GM18951 (cell line): ENCODE measurements around the gene SEC11C.

Experiments
- POLR2A ChIP-seq: IDR thresholded peaks from 4 replicates; pipeline ENCODE4 v1.6.1; 2011; ENCODE audit warnings: mild to moderate bottlenecking; ENCODE audit not compliant: insufficient read length, insufficient read depth; ENCODE audit errors: extremely low read depth
- in situ Hi-C: fragments of 300-500 bp; cut with MboI; formaldehyde crosslinking; loops from one replicate; pipeline ENCODE4 v1.12.0; 2022; ENCODE audit warnings: low sequenced_read_pairs, mixed read lengths, inconsistent platforms; ENCODE audit not compliant: unreplicated experiment

Gene SEC11C

DNA sequence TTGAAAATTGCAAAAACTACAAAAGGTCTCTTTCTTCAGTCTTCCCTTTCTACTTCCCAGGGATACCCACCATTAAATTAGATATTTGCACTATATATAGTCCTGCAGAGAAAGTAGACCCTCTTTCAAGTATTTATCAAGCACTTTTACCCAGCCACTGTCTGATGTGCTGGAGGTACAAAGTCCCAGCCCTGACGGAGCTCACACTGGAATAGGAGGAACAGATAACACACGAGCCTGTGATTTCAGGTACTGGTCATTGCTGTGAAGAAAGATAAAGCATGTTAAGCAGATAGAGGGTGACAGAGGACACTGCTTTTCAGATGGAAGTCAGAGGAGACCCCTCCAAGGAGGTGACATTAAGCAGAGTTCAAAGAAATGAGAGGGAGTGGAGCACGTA is 19.6 kb downstream of the SEC11C start:
- in situ Hi-C loops, result no loop called here
- TF ChIP-seq POLR2A, result no peak

DNA sequence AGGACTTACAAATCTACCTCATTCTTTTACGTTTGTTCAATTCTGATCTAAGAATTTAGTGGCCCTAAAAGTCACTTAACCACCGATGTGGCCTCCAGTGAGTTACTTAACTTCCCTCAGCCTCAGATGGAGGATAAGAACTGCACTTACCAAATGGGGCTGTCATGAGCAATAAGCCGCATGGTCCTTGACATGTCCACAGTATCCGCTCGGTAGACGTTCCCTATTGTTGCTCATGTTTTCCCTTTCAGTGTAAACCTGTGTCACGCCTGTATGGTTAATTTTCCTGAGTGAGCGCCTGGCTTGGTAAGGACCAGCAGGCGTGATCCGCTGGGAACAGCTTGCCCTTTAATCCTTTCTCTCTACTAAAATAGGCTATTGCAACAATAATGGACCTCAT is 20.3 kb downstream of the SEC11C start:
- no peak for TF ChIP-seq POLR2A
- in situ Hi-C loops, result no loop called here

DNA sequence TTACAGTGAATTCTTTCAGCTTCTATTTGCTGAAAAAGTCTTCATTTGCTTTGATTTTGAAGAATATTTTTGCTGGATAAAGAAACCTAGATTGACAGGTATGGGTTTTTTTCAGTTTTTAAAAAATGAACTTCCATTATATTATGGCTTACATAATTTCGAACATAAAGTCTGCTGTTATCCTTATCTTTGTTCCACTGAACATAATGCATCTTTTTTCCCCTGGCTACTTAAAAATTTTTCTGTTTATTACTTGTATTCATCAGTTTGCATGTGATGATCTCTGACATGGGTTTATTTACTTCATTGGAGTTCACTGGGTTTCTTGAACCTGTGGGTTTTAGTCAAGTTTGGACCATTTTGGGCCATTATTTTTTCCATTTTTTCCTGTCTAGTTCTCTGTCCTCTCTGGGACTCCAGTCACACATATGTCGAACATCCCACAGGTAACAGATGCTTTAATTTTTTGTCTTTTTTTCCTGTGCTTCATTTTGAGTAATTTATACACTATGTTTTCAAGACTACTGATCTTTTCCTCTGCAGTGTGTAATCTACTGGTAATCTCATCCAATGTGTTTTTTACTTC is 33.1 kb downstream of the SEC11C start:
- TF ChIP-seq POLR2A, result no peak
- in situ Hi-C loops, result no loop called here

DNA sequence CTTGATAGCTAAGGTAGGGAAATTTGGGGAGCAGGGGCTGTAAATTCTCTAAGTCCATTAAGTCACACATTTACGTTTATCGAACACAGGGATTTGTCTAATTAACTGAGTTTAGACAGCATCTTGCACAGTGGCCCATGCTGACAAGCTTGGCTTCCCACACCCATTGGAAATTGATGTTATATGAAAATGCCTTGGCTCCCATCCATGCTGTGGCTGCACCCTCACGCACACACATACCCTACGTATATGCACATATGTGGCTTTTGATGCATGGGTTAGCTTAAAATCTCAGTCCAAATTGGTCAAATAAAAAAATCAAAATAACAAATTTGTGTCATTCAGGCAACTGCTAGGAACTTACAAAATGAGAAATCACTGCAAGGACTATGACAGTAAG is 37.8 kb downstream of the SEC11C start:
- no peak for TF ChIP-seq POLR2A
- in situ Hi-C loops, result no loop called here

DNA sequence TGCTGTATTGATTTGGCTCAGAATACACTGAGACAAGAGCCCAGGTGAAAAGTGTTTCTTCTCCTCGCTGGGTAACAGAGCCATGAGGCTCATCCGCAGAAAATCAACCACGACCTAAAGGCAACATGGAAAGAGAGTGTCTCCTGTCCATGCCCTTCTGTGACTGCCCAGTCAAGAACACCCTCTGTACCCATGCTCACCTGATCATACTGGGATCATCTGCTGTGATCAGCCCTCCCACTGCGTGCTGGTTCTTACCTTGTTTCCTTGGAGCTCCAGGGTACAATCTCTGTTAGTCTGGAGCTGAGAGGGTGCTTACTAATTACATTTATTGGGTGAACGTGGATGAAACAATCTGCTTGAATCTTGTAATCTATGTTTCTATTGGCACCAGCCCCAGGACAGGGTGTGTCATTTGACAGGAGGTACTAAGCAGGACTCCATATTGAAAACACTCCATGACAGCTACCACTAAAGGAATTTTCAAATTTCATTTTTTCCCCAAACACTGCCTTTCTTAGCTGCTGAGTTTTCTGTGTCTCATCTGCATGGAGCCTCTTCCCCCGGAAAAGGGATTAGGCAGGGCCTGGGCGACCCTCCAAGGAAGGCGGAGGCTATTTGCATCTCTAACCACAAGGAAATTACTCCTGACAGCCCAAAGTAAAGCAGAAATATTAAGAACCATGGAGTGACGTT is 40.6 kb downstream of the SEC11C start:
- no peak for TF ChIP-seq POLR2A
- in situ Hi-C loops, result no loop called here

DNA sequence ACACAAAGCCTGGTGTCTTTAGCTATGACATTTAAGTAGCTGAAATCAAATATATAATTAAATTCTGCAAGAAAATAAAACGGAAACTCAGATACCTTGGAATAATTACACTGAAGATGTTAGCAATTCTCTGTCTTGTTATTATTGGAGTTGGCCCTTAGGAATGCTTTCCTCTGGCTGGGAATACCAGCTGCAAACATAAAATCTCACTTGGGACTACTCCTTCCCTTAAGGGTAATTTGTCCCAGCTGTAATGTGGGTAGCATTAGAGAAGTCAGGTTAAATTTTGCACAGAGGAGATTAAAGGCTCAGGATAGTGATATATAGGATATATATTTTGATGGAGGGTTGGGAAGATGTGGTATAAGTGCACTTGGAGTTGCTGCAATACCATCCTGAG is 43.0 kb downstream of the SEC11C start:
- TF ChIP-seq POLR2A, result no peak
- in situ Hi-C loops, result no loop called here

DNA sequence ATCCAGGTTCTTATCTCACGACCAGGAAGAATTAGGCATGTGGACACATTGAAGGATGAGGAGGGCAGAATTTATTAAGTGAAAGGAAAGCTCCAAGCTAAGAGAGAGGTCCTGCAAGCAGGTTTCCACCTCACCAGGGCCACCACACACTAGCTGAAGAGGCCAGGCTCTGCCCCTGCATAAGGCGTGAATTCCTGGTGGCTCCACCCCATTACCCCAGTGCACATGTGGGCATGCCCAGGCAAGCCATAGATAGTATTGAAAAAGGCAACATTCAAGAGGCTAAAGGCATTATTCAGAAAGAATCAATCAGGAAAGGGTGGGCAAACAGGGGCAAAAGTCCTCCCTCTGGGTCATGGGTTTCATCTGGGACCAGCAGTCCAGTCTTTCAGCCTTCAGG is 49.3 kb downstream of the SEC11C start:
- in situ Hi-C loops, result no loop called here
- TF ChIP-seq POLR2A, result no peak

DNA sequence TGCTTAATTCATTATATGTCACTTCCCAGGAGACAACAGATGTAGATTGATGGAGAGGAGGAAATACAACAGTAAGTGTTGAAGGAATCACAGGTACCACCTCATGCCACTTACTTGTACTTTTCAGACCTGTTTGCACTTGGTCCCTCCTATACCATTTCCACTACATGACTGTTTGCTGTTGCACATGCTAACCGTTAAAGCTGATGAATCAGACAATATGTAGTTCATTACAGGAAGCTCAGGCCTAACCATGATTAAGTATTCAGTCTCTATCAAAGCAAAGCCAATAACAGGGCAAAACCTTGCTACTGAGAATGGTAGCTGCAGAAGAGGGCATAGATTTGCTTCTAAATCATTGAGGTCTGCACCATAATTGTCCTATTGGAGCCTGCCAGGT is 50.1 kb downstream of the SEC11C start:
- in situ Hi-C loops, result no loop called here
- no peak for TF ChIP-seq POLR2A

DNA sequence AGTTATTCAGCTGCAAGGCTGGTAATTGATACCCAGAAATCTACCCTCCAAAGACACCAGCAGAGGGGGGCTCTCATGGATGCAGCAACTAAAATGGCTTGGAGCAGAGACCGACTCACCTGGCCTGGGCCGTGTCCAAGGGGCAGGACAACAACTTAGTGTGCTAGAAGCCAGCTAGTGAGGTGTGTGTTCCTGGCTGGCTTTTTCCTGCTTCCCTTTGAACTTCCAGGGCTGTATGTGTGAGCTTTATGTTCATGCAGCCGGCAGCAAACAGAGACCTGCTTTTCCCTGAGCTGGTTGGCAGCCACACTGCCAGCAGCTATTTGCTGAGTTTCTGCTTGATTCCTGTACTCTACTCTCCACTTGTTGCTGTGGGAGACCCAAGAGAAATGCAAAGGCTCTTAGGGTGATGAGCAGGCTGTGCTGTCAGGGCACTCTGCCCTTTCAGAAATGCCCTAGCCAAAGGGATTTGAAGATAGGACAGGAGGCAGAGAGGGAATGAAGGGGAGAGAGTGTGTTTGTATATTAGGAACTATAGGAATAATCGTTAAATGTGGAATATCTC is 56.6 kb downstream of the SEC11C start:
- in situ Hi-C loops, result no loop called here

DNA sequence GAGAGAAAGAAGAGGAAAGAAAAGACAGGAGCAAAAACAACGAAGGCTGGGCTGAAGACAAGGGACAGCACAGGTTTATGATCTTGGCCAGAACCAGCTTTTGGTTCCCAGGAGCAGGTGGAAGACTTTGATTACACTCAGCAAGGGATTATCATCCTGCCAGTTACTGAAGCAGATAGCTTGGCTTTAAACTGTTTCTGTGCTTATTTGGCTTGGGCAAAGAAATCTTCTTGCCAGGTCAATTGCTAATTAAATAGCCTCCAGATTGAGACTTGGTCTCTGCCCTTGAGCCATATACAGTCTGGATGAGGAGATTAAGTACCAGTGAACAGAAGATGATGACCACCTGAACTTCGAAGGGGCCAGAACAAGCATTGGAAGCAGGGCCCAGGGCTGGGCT is 58.0 kb downstream of the SEC11C start:
- no peak for TF ChIP-seq POLR2A
- in situ Hi-C loops, result no loop called here

More for the DNA sequence above, 56.6 kb downstream of the SEC11C start:
- TF ChIP-seq POLR2A, result no peak

DNA sequence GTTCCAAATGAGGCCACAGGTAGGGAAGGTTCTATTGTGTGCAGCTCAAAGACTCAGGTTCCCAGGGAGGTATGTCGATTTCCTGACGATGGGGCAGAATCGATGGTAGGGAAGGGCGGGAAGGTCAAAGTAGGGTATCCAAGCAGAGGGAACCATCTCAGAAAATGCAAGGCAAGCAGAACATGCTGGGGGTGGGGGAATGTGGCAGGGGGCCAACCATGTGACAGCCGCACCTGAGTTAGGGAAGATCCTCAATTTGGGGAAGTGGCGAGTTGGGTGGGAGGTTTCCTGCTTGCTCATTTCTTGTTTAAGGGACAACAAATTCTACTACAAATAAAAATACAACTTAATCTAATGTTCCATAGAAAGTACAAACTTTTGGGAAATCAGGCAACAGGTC is 58.5 kb downstream of the SEC11C start:
- no peak for TF ChIP-seq POLR2A
- in situ Hi-C loops, result no loop called here

DNA sequence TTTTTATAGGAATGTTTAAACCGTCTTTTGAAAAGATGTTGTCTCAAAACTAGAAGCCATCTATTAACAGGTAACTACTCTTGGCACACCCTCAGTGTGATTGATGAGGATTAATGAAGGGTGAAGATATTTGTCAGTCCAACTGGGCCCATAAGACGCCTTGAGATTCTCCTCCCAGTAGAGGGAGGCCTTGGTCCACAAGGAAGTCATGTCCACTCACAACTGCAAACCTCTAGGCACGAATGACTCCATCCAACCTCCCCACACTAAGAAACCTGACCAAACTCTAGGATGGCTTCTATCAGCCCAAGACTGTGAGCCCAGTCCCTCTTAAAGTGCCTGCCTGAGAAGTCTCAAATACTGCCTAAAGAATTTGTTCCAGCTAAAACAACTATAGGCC is 61.1 kb downstream of the SEC11C start:
- in situ Hi-C loops, result no loop called here

DNA sequence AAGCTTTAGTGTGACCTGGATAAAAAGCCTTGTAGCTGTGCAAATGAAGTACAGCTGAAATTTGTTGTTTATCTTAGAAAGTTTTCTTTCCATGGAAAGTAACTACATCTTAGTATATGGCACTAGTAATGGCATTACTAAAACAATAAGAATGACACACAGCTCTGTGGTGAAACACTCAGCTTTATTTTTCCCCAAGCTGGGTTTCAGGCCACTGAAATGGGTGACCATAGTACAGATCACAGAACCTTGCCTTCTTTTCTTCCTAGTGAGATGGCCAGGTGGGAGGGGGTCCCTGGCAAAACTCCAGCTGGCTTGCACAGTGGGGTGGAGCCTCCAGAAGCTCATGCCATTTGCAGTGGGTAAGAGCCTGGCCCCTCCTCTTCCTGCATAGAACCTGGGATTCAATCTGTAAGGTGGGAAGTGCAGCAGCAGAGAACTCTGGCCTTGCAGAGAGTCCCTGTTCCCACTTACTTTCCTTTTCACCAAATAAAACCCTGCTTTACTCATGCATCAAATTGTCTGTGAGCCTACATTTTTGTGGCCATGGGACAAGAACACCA is 62.7 kb downstream of the SEC11C start:
- TF ChIP-seq POLR2A, result no peak
- in situ Hi-C loops, result no loop called here

More for the DNA sequence above, 61.1 kb downstream of the SEC11C start:
- TF ChIP-seq POLR2A, result no peak

DNA sequence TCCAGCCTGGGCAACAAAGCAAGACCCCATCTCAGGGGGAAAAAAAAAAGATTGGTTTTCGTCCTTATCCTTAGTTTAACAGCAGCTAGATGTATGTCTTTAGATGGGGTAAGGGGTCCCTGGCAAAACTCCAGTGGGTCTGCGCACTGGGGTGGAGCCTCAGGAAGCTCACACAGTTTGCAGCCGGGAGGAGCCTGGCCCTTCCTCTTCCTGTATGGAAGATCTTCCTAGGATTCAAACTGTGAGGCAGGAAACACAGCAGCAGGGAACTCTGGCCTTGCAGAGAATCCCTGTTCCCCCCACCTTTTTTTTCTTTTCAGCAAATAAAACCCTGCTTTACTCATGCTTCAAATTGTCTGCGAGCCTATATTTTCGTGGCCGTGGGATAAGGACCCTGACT is 67.8 kb downstream of the SEC11C start:
- in situ Hi-C loops, result no loop called here

More for the DNA sequence above, 67.8 kb downstream of the SEC11C start:
- TF ChIP-seq POLR2A, result no peak
